ENCODE data around the gene SLC30A10.

DNA sequence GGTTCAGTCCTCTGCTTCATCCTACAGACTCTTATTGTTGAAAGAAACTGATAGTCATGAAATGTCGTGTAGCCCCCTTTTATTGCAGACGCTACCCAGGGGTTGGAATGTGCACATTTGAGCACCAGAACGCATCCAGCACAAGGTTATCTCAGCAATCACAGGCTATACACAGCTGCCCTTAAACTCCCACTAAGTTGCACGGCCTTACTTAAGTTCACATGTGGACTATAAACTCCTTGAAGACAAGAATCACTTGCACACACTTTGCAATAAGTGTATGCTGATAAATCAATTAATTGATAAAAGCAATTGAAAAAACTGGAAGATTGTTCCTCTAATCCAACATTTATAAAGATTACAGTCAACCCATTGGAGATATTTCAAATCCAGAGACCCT lies 18.9 kb downstream of the SLC30A10 start:
- TF ChIP-seq, protein P1, sequence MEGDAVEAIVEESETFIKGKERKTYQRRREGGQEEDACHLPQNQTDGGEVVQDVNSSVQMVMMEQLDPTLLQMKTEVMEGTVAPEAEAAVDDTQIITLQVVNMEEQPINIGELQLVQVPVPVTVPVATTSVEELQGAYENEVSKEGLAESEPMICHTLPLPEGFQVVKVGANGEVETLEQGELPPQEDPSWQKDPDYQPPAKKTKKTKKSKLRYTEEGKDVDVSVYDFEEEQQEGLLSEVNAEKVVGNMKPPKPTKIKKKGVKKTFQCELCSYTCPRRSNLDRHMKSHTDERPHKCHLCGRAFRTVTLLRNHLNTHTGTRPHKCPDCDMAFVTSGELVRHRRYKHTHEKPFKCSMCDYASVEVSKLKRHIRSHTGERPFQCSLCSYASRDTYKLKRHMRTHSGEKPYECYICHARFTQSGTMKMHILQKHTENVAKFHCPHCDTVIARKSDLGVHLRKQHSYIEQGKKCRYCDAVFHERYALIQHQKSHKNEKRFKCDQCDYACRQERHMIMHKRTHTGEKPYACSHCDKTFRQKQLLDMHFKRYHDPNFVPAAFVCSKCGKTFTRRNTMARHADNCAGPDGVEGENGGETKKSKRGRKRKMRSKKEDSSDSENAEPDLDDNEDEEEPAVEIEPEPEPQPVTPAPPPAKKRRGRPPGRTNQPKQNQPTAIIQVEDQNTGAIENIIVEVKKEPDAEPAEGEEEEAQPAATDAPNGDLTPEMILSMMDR (optimal IDR thresholded peaks at IDR 0.05 in 1 of 3, IDR thresholded peaks at IDR 0.05 in 1 of 3, conservative IDR thresholded peaks at IDR 0.05 in 1 of 3; ENCODE audit: extremely low read depth in 1 of 3, insufficient read depth in 2 of 3, low read length in 3 of 3), result no peak
- no peak for TF ChIP-seq EZH2 (IDR thresholded peaks at IDR 0.05; ENCODE audit: low read length)

Data from keratinocyte (primary cell).